ENCODE measurements around the gene MUSTN1.

Gene MUSTN1

GRCh38 chr3:52809149-52809548 lies 25.7 kb downstream of the MUSTN1 start:
- DNase-seq (ENCODE audit: low read depth in 2 of 2, low spot score in 1 of 2) = no peak

GRCh38 chr3:52805270-52806039 lies 29.4 kb downstream of the MUSTN1 start:
- DNase-seq (ENCODE audit: low read depth in 2 of 2, low spot score in 1 of 2) = no peak

- no peak for DNase-seq (ENCODE audit: low read depth in 2 of 2, low spot score in 1 of 2)
Measured at GRCh38 chr3:52801839-52802238, 33.0 kb downstream of the MUSTN1 start.

GRCh38 chr3:52800079-52800478 lies 34.7 kb downstream of the MUSTN1 start:
- DNase-seq (ENCODE audit: low read depth in 2 of 2, low spot score in 1 of 2) = no peak

GRCh38 chr3:52798978-52799476 lies 35.8 kb downstream of the MUSTN1 start:
- DNase-seq (ENCODE audit: low read depth in 2 of 2, low spot score in 1 of 2) = no peak

GRCh38 chr3:52798376-52798977 lies 36.3 kb downstream of the MUSTN1 start:
- no peak for DNase-seq (ENCODE audit: low read depth in 2 of 2, low spot score in 1 of 2)

GRCh38 chr3:52796411-52796810 lies 38.4 kb downstream of the MUSTN1 start:
- no peak for DNase-seq (ENCODE audit: low read depth in 2 of 2, low spot score in 1 of 2)

GRCh38 chr3:52795298-52795900 lies 39.4 kb downstream of the MUSTN1 start:
- no peak for DNase-seq (ENCODE audit: low read depth in 2 of 2, low spot score in 1 of 2)

GRCh38 chr3:52794612-52795099 lies 40.2 kb downstream of the MUSTN1 start, which contains the start of gene ITIH3:
Gene ITIH3 (plus strand): TSS chr3:52794796. CDS start chr3:52794804, 8 bp downstream.
- no peak for DNase-seq (ENCODE audit: low read depth in 2 of 2, low spot score in 1 of 2)

- DNase-seq (ENCODE audit: low read depth in 2 of 2, low spot score in 1 of 2) = no peak
Measured at GRCh38 chr3:52793702-52794611, 40.9 kb downstream of the MUSTN1 start.

- no peak for DNase-seq (ENCODE audit: low read depth in 2 of 2, low spot score in 1 of 2)
Measured at GRCh38 chr3:52792961-52793695, 41.7 kb downstream of the MUSTN1 start.

- no peak for DNase-seq (ENCODE audit: low read depth in 2 of 2, low spot score in 1 of 2)
Measured at GRCh38 chr3:52792413-52792812, 42.4 kb downstream of the MUSTN1 start.

- DNase-seq (ENCODE audit: low read depth in 2 of 2, low spot score in 1 of 2) = no peak
Measured at GRCh38 chr3:52791928-52792327, 42.9 kb downstream of the MUSTN1 start.

GRCh38 chr3:52791366-52791765 lies 43.5 kb downstream of the MUSTN1 start:
- no peak for DNase-seq (ENCODE audit: low read depth in 2 of 2, low spot score in 1 of 2)

- DNase-seq (ENCODE audit: low read depth in 2 of 2, low spot score in 1 of 2) = no peak
Measured at GRCh38 chr3:52790741-52791140, 44.1 kb downstream of the MUSTN1 start.

GRCh38 chr3:52790337-52790736 lies 44.5 kb downstream of the MUSTN1 start:
- DNase-seq (ENCODE audit: low read depth in 2 of 2, low spot score in 1 of 2) = no peak

GRCh38 chr3:52789746-52790040 lies 45.1 kb downstream of the MUSTN1 start:
- DNase-seq (ENCODE audit: low read depth in 2 of 2, low spot score in 1 of 2) = no peak

GRCh38 chr3:52788890-52789745 lies 45.7 kb downstream of the MUSTN1 start:
- DNase-seq (ENCODE audit: low read depth in 2 of 2, low spot score in 1 of 2) = no peak
